Activated CD4-positive, alpha-beta T cell treated with anti-CD3 and anti-CD28 coated beads, Interleukin-2, amount 50 U/mL, for 48 hours (primary cell): Measurements from ENCODE around the gene SCN5A.

ENCODE experiments used
- DNase-seq, 2 experiments: peaks; one replicate each; pipeline ENCODE4 v3.0.0-alpha.2; 2020

Gene SCN5A

GRCh38 chr3:38556640-38557358 is 92.7 kb downstream of the SCN5A start:
- no peak for DNase-seq

- no peak for DNase-seq
Measured at GRCh38 chr3:38555926-38556325, 93.6 kb downstream of the SCN5A start.

- no peak for DNase-seq
Measured at GRCh38 chr3:38555149-38555840, 94.2 kb downstream of the SCN5A start.

- DNase-seq = no peak
Measured at GRCh38 chr3:38554127-38554827, 95.2 kb downstream of the SCN5A start.

- no peak for DNase-seq
Measured at GRCh38 chr3:38553071-38553470, 96.4 kb downstream of the SCN5A start.

GRCh38 chr3:38552364-38552763 is 97.1 kb downstream of the SCN5A start:
- DNase-seq = no peak

- DNase-seq = no peak
Measured at GRCh38 chr3:38551026-38551832, 98.3 kb downstream of the SCN5A start.

GRCh38 chr3:38549957-38550840 is 99.3 kb downstream of the SCN5A start:
- DNase-seq = no peak

GRCh38 chr3:38549486-38549885 is 100.0 kb downstream of the SCN5A start:
- DNase-seq = no peak

GRCh38 chr3:38549082-38549481 is 100.4 kb downstream of the SCN5A start:
- DNase-seq = no peak

- no peak for DNase-seq
Measured at GRCh38 chr3:38548154-38548931, 101.1 kb downstream of the SCN5A start.

- no peak for DNase-seq
Measured at GRCh38 chr3:38545983-38546382, 103.5 kb downstream of the SCN5A start.

- DNase-seq = no peak
Measured at GRCh38 chr3:38545550-38545949, 103.9 kb downstream of the SCN5A start.

GRCh38 chr3:38544926-38545325 is 104.6 kb downstream of the SCN5A start:
- no peak for DNase-seq

GRCh38 chr3:38543586-38543985 is 105.9 kb downstream of the SCN5A start:
- DNase-seq = no peak

GRCh38 chr3:38542401-38543298 is 106.8 kb downstream of the SCN5A start:
- DNase-seq = no peak

- DNase-seq = no peak
Measured at GRCh38 chr3:38541806-38542205, 107.7 kb downstream of the SCN5A start.

GRCh38 chr3:38538773-38539353 is 110.6 kb downstream of the SCN5A start:
- DNase-seq = no peak

GRCh38 chr3:38536671-38537070 is 112.8 kb downstream of the SCN5A start:
- DNase-seq = no peak

GRCh38 chr3:38534604-38535003 is 114.9 kb downstream of the SCN5A start:
- no peak for DNase-seq
